GM23338 (cell line): ENCODE data around the gene DGKE.

Experiments
- CREB1 ChIP-seq: fragments of 250-450 bp; sonication (Bioruptor Pico); IDR thresholded peaks from 2 replicates; pipeline ENCODE4 v1.5.0; 2020; ENCODE audit warnings: low read depth, mild to moderate bottlenecking, moderate library complexity
- CTCF ChIP-seq, 2 experiments: fragments of 200-600 bp in 1 of 2; sonication (generic) in 1 of 2; conservative IDR thresholded peaks; 2 replicates each; pipeline versions ENCODE4 v1.5.1 to v1.6.1; 2016 to 2017; ENCODE audit warnings: antibody characterized with exemption in 2 of 2, low read depth in 2 of 2, mild to moderate bottlenecking in 2 of 2, moderate library complexity in 1 of 2
- ETS1 ChIP-seq: IDR thresholded peaks from 2 replicates; pipeline ENCODE4 v1.6.1; 2016; ENCODE audit warnings: antibody characterized with exemption
- EZH2 ChIP-seq: fragments of 200-600 bp; sonication (generic); IDR thresholded peaks from one replicate; pipeline ENCODE4 v1.8.0; 2017; ENCODE audit warnings: antibody characterized with exemption, mild to moderate bottlenecking, low read depth; ENCODE audit not compliant: unreplicated experiment
- EZH2phosphoT487 ChIP-seq: fragments of 200-600 bp; sonication (generic); IDR thresholded peaks from one replicate; pipeline ENCODE4 v1.8.1; 2018; ENCODE audit warnings: antibody characterized with exemption; ENCODE audit not compliant: unreplicated experiment
- JUNB ChIP-seq: IDR thresholded peaks from one replicate; pipeline ENCODE4 v1.6.1; 2016; ENCODE audit warnings: antibody characterized with exemption; ENCODE audit not compliant: unreplicated experiment
- POLR2AphosphoS5 ChIP-seq: IDR thresholded peaks from 2 replicates; pipeline ENCODE4 v1.6.1; 2016; ENCODE audit warnings: antibody characterized with exemption, low read depth
- REST ChIP-seq: IDR thresholded peaks from one replicate; pipeline ENCODE4 v1.6.1; 2018; ENCODE audit warnings: antibody characterized with exemption; ENCODE audit not compliant: unreplicated experiment
- STAT1 ChIP-seq: IDR thresholded peaks from one replicate; pipeline ENCODE4 v1.6.1; 2016; ENCODE audit warnings: antibody characterized with exemption; ENCODE audit not compliant: unreplicated experiment
- ZNF331 ChIP-seq: fragments of 250-450 bp; sonication (Bioruptor Pico); IDR thresholded peaks from 2 replicates; pipeline ENCODE4 v1.5.0; 2020; ENCODE audit warnings: low read depth, mild to moderate bottlenecking, moderate library complexity

GRCh38 chr17:56817066-56817465 is 16.9 kb upstream of the DGKE start:
- TF ChIP-seq CTCF (conservative IDR thresholded peaks at IDR 0.05; ENCODE audit: low read depth in 2 of 2), result no peak
- no peak for TF ChIP-seq JUNB
- TF ChIP-seq EZH2phosphoT487, result no peak
- no peak for TF ChIP-seq POLR2AphosphoS5
- TF ChIP-seq EZH2, result no peak
- TF ChIP-seq CREB1 (CRISPR knock-in tag), result no peak
- TF ChIP-seq STAT1, result no peak
- no peak for TF ChIP-seq ETS1
- TF ChIP-seq REST, result no peak
- no peak for TF ChIP-seq ZNF331
